HG03039 (cell line): ENCODE data around the gene CFAP410.
"Not testable (repeated sequence)": the region's sequence is repeated elsewhere in the genome, so short reads cannot be mapped to it uniquely, and the experiment has no call there.

Experiments
- ATAC-seq: cut with Tn5 transposase; IDR thresholded peaks from one replicate; pipeline ENCODE4 v1.9.1; 2021; ENCODE audit warnings: mild to moderate bottlenecking, moderate library complexity; ENCODE audit not compliant: unreplicated experiment

CFAP410 gene

DNA sequence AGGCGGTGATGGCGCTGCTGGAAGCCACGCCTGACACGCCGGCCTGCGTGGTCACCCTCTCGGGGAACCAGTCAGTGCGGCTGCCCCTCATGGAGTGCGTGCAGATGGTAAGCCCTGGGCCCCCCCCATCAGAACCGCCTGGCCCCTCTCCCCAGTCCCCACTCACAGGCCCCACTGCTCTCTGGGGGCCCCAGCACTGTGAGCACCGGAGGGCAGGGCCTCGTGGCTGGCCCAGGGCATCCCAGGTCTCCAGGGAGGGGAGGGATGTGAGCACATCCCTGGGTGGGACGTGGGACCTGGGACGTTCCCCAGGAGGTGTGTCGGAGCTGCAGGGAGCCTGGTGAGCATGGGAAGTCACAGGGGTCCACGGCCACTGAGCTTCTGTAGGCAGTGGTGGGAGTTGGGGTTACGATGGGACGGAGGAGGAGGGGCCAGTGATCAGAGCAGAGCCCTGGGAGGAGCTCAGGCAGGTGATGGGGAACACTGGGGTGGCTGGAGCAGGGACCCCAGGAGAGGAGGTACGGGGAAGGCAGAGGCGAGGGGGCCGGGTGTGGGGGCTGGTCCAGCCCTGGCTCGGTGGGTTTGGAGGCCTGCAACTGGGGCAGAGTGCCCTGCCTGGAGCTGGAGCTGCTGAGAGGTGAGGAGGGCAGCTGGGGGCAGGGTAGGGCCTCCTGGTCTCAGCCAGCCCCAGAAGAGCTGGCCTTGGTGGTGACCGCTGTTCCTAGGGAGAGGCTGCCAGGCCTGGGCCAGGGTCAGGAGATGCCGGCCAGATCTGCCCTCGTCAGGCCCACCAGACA lies 20.5 kb downstream of the CFAP410 start:
- ATAC-seq: no peak

DNA sequence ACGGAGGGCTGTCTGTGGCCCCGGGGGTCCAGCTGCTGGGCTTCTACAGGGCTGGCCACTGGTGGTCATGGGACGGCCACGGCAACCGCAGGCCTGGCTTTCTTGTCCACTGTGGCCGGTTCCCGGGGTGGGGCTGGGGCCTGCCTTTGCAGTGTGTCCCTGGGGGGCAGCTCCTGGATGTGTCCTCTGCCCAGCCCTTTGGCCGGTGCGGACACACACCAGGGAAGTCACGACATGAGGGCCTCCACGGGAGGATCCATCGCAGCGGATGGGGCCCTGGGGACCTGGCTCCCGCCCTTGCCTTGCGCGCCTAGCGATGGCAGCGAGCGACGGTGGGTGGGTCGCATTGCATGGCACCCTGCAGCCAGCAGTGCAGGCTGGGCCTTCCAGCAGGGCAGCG lies 21.3 kb downstream of the CFAP410 start:
- no peak for ATAC-seq

DNA sequence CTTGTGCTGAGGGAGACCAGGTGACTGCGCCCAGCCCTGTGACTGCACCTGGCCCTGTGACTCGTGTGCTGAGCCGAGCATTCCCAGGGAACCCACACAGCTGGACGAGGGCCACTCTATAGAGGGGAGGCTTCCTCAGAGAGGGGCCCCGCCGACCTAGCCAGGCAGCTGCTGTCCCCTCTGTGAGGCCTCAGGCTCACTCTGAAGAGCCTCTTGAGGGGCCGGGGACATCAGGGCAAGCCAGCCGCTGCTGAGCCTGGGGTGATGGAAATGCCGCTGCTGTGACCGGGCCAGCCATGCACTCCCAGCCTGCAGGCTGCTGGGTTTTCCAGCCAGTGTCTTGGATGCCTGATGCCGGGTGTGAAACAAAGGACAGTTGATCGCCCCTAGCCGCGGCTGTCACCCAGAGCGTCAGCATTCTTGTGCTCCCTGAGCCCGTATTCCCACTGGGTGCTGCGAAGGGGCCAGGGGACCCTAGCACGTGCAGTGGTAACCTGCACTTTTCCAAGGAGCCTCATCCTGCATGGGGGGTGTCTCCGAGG lies 21.9 kb downstream of the CFAP410 start:
- no peak for ATAC-seq

DNA sequence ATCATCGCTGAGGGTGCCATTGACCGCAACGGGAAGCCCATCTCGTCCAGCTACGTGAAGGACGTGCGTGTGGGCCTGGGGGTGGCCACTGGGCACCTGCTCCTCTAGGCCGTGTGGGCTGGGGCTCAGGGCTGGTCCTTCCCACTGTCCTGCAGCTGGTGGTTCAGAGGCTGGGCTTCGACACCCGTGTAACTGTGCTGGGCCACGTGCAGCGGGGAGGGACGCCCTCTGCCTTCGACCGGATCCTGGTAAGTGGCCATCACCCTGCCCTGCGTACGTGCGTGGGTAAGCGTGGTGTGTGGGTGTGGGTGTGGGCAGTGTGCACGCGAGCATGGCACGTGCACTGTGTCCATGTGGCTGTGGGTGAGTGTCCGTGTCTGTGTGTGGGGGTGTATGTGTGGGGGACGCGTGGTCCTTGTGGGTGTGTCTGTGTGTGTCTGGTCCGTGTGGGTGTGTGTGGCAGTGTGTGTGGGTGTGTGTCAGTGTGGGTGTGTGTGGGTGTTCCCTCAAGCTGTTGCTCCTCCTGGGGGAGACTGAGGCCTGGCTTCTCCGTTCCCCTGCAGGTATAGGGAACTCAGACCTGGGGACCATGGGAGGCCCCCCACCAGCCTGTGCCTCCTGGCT lies 22.8 kb downstream of the CFAP410 start:
- no peak for ATAC-seq

DNA sequence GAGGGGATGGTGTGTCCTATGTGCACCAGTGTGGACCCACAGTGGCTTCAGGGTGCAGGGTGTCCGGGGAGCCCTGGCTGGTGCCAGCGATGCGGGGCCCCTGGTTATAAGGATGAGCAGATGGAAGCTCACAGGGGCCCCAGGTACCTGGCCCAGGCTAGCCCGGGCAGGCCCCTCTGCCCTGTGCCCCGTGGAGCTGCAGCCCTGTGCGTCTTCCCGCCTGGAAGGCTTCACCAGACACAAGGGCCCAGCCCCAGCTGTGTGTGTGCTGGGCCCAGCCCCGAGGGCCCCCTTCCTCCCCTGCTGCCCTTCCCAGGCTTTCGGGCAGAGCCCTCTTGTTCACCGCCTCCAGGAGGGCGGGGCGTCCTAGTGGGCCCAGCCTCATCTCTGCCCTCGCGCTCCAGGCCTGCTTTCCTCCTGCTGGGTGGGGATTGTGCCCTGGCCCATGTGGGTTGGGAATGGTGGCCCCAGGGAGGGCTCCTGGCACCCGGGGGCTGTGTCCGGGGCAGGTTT lies 23.4 kb downstream of the CFAP410 start:
- ATAC-seq: no peak

DNA sequence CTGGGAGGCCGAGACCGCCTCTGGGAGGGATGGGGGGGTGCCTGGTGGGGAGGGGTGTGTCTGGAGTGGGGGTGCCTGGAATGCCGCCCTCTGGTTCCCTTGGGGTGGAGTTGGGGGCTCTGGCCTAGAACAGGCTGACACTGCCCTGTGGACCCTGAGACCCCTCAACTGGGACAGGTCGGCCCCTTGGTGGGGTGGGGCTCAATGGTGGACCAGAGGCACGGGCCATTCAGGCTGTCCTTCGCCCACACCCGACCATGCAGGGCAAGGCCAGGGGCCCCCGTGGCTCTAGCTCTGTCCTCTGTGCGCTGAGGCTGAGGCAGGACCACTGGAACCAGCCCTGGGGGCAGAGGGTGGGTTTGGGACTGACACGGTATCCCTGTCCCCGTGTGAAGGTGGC lies 24.6 kb downstream of the CFAP410 start:
- ATAC-seq: no peak

DNA sequence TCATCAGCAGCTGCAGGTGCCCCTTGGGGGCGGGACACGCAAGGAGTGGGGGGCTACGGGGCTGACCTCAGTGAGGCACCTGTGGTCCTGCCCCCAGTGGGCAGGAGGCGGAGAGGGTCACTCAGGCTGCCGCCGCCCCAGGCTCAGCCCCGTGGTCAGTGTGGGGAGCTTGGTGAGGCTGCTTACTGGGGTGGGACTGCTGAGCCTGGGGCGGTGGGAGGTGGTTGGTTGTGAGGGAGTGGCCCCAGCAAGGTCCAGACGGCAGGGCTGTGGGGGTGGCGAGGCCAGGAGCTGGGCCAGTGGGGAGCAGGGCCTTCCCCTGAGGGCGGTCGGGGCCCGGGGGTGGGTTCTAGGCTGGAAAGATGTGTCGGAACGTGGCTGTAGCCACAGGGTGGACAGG lies 25.1 kb downstream of the CFAP410 start:
- ATAC-seq: no peak

DNA sequence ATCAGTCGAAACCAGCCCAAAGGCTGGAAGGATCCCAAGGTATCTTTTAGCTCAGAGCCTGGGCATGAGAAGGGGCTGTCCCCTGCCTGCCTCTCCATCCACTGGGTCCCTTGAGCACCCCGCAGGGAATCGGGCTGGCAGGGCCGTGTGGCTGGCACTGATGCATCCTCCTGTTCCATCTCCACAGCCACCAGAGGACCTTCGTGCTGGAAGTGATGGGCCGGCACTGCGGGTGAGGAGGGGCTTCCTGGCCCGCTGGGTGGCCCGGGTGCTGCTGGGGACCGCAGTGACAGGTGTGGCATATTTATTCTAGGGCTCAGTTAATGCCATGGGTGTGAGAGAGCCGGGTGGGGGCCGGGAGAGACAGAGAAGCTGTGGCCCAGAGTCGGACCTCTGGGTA lies 25.7 kb downstream of the CFAP410 start:
- no peak for ATAC-seq

DNA sequence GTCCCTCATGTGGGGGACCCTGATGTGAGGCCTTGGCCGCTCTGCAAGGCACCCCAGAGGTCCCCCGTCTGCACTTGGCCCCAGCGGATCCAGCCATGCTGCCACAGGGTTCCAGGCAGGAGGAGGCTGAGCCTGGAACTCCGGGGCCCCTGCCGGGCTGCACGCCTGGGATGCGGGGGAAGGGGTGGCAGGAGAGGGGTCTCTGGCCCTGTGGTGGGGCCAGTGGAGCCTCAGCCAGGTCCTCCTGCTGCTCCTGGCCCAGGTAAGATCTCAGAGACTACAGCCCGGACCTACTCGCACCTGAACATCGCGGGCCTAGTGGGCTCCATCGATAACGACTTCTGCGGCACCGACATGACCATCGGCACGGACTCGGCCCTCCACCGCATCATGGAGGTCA lies 26.5 kb downstream of the CFAP410 start:
- no peak for ATAC-seq

DNA sequence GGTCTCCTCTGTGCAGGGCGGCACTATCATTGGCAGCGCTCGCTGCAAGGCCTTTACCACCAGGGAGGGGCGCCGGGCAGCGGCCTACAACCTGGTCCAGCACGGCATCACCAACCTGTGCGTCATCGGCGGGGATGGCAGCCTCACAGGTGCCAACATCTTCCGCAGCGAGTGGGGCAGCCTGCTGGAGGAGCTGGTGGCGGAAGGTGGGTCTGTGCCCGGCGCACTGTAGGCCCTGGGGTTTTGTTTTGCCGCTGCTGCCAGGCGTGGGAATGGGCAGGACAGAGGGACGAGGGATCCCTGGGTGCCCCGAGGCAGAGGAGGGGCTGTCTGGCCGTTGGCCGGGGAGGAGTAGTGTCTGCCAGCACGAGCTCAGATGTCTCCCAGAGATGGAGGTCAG lies 27.1 kb downstream of the CFAP410 start:
- ATAC-seq: no peak

DNA sequence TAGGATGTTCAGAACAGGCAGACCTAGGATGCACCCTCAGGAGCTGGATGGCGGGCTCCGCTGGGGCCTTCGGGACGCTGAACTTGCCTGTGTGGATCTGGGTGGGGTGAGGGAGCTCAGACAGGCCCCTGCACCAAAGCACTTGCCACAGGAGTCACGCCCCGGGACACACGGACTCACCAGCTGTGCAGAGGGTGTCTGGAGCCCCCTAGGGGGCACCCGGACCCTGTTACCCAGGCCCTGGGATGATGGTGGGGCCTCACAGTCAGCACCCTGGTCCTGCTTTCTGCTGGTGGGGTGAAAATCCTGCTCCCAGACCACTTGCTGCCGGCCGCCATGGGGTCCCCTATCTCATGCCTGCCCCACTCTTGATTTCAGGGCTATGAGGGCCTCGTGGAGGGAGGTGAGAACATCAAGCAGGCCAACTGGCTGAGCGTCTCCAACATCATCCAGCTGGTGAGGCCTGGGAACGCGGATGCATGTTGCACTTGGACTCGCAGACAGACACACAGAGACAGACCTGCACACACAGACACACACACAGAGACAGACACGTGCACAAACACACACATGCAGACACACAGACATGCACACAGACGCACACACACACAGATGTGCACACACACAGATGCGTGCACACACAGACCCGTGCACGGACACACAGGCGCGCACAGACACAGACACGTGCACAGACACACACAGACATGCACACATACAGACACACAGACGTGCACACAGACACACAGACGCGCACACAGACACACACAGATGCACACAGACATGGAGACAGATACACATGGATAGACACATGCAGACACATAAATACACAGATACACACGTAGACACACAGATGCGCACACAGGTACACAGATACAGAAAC lies 28.3 kb downstream of the CFAP410 start:
- ATAC-seq: no peak

DNA sequence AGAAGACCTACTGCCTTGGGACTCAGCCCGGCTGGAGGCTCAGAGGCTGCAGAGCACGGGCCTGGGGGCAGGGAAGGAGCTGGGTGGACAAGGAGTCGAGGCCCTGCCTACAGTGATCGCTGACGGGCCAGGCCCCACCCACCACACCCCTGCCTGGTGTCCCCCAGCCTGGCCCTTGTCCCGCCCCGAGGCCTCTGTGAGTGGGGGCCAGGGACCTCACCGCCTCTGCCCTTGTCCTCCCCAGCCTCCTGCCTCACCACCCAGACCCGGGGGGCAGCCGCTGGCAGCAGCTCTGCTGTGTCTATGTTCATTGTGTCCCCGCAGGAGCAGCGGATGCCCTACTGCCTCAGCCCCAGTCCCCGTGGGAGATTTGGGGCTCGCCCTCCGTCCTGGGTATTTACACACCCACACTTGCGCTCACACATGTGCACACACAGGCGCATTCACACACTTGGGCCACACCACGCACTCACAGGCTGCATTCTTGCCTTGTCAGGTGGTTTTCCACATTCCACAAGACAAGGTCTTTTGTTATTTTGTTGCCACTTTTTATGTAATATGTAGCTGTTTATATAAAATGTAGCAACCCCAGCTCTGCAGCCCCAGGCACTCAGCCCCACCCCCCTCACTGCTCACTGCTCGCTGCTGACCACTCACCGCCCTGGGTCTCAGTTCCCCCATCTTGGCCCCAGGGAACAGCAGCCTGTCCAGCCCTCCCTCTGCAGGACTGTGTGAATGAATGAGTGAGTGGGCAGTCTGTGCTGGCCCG lies 32.1 kb downstream of the CFAP410 start:
- no peak for ATAC-seq

DNA sequence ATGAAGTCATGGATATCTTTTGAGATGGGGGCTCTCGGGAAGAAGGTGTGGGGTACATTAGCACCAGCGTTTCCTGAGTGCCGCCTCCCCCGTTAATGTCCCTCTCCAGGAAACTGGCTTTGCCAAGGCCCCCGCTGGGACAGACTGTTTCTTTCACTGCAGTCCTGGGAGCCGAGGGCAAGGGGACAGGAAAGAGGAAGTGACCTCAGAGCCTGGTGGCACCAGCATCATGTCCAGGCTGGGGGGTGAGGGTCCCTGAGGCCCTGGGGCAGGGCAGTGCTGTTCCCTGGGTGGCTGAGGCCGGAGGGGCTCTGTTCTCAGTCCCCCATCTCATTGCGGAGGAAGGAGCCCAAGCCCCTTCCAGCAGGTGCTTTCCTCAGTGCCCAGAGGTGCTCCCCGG lies 33.5 kb downstream of the CFAP410 start:
- ATAC-seq: no peak

DNA sequence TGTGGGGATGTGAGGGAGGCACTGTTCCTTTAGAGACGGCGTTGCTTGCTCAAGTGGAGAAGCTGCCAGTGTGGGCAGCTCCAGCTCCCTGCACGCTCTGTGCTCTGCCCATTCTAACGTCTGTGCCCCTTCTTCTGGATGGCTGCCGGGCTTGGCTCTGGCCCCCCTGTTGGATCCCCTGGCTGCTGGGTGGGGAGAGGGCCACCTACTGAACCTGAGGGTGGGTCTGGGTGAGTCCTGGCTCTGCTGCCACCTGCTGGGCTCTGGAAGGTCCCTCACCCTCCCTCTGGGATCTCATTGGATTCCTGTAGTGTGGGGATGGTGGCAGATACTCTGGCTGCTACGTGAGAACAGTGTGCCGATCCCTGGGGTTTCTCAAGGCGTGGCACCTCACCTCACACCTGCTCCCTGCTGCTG lies 34.3 kb downstream of the CFAP410 start:
- ATAC-seq: no peak

DNA sequence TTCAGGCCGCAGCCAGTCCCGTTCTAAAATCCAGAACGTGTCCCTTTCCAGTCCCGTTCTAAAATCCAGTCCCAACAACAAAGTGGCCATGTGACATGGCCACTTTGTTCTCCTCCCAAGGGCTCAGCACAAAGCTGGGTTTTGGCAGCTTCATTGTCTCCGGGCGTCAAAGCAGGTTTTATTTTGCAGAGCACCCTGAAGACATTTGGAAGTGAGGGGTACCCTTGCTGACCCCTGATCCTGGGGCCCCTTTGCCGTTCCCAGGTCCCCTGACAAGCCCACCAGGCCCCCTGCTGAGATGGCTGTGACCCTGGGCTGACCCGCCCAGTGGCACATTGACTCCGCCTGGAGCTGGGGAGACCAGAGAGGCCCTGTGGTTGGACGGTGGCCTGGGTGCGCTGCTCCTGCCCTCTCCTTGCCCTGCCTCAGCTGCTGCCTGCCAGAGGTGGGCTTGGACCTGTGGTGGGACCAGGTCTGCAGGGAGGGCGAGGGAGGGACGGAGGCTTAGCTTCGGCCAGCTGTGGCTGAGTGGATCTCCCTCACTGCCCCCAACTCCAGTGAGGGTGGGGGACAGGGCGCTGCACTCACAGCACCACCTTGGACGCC lies 35.1 kb downstream of the CFAP410 start:
- no peak for ATAC-seq

DNA sequence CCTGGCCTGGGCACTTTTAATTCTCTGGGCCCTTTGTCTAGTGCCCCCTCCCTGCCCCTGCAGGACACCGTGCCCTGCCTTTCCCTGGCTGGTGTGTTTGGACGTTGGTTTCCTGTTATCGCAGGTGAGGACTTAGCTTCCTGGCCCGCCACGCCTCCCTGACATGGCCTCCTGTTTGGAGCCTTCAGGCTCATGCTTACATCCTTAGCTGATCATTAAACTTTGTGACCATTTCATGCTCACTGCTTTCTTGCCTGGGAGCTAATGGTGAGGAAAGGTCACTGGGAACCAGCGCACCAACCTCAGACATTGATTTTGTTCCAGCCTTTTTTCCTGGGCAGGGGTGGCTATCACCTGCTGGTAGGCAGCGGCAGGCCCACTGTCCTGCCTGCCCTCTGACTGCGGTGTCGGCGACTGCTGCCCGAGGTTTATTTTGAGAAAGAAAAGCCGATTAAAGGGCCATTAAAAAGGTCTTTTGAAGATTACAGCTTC lies 35.7 kb downstream of the CFAP410 start:
- no peak for ATAC-seq

DNA sequence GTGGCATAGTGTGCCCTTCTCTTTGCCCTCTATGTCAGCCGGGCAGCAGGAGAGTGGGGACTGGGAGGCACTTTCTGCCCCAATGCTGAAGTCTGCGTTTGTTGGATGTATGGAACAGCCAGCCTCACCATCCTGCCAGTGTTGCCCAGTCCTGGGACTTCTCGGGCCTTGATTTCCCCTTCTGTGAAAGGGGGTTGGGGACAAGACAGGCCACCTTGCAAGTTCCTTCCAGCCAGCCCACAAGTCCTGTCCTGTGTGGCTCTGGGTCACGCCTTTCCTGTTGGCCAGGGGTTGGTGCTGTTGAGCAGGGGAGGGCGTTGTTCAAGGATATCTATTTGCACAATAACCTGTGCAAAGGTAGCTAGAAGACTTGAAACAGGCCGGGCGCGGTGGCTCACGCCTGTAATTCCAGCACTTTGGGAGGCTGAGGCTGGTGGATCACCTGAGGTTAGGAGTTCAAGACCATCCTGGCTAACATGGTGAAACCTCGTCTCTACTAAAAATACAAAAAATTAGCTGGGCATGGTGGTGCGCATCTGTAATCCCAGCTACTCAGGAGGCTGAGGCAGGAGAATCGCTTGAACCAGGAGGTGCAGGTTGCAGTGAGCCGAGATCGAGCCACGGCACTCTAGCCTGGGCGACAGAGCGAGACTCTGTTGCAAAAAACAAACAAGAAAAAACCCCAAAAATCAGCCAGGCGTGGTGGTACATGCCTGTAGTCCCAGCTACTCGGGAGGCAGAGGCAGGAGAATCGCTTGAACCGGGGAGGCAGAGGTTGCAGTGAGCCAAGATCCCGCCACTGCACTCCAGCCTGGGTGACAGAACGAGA lies 36.4 kb downstream of the CFAP410 start:
- not testable (repeated sequence) for ATAC-seq

DNA sequence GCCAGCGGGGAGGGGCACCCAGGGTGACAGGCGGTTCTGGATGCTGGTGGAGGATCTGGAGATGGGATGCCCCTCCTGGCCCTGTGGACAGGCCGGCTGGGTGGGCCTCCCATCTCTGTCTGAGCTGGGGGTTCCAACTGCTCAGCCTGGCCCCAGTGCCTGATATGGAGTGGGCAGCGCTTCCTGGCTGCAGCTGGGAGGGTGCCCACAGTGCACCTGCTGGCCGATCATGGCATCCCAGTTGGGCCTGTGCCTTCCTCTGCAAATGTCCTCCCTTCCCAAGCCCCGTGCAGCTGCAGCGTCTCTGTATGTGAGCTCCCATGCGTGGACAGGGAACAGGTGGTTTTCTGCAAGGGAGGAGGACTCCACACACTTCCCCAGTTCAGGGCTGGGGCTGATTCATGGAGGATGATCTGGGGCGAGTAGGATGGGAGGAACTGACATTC lies 37.2 kb downstream of the CFAP410 start:
- ATAC-seq: no peak

DNA sequence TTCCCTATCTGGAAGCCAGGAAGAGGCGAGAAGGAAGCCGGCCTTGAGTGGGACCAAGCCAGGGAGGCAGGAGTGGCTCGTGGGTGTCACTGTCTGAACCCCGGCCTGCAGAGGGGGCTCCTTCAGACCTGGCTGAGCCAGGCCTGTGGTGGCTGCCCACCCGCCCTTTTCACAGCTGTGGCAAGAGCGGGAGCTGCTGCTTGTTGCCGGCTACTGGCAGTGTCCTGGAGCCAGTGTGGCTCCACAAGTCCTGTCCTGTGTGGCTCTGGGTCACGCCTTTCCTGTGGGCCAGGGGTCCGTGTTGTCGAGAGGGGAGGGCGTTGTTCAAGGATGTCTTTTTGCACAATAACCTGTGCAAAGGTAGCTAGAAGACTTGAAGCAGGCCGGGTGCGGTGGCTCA lies 38.0 kb downstream of the CFAP410 start:
- no peak for ATAC-seq
